ENCODE measurements around the gene RPS18.

DNA sequence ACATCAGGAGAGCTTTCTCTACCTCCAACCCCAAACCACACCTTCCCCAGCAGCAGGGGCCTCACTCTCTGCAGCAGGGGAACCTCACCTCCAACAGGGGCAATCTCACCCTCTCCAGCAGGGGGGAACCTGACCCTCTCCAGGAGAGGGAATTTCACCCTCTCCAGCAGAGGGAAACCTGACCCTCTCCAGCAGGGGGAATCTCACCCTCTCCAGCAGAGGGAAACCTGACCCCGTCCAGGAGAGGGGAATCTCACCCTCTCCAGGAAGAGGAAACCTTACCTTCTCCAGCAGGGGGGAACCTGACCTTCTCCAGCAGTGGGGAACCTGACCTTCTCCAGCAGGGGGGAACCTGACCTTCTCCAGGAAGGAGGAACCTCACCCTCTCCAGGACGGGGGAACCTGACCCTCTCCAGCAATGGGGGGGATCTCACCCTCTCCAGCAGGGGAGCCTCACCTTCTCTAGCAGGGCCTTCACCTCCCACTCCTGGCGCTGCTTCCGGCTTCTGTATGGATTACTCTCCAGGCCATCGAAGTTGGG, 8.2 kb downstream of the RPS18 start:
- TF ChIP-seq ZNF766 (CRISPR knock-in tag; conservative IDR thresholded peaks at IDR 0.05) = no peak
- TF ChIP-seq KAT8 (IDR thresholded peaks at IDR 0.05; ENCODE audit: low read depth) = no peak
- TF ChIP-seq GTF2F1 (IDR thresholded peaks at IDR 0.05; ENCODE audit: low read depth, low read length) = no peak
- TF ChIP-seq ARID3A (IDR thresholded peaks at IDR 0.05; ENCODE audit: borderline replicate concordance, low read depth, low read length) = 0 out of 2 replicates have a peak, but pooled peaks have one; percentile 16
- peak; percentile 95 for TF ChIP-seq SMC3 (conservative IDR thresholded peaks at IDR 0.05; ENCODE audit: insufficient read depth, low read depth, low read length)
- TF ChIP-seq EZH2 (IDR thresholded peaks at IDR 0.05; ENCODE audit: borderline replicate concordance, low read depth, low read length) = no peak
- TF ChIP-seq, protein P1, sequence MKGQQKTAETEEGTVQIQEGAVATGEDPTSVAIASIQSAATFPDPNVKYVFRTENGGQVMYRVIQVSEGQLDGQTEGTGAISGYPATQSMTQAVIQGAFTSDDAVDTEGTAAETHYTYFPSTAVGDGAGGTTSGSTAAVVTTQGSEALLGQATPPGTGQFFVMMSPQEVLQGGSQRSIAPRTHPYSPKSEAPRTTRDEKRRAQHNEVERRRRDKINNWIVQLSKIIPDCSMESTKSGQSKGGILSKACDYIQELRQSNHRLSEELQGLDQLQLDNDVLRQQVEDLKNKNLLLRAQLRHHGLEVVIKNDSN (CRISPR knock-in tag; IDR thresholded peaks at IDR 0.05) = no peak
- TF ChIP-seq CTCF (IDR thresholded peaks at IDR 0.05 in 2 of 3, conservative IDR thresholded peaks at IDR 0.05 in 1 of 3; ENCODE audit: insufficient read depth in 2 of 3, low read depth in 1 of 3, low read length in 3 of 3) = peak; percentile 99 to 100 (median 100)
- TF ChIP-seq ZNF354B (CRISPR knock-in tag; IDR thresholded peaks at IDR 0.05) = no peak
- TF ChIP-seq ZBTB17 (CRISPR knock-in tag; IDR thresholded peaks at IDR 0.05) = no peak
- TF ChIP-seq SMAD3 (CRISPR knock-in tag; conservative IDR thresholded peaks at IDR 0.05) = no peak
- no peak for TF ChIP-seq KDM1A (IDR thresholded peaks at IDR 0.05)

Measured in K562 (cell line).